ENCODE measurements around the gene TSPOAP1. TPM values are rescaled to one million over a fixed set of nuclear protein-coding genes. Genes with fewer than 3 reads are reported as not detected.

TSPOAP1 gene
- total RNA-seq, 1 experiment from 2014 or later, result 0.53 TPM

DNA sequence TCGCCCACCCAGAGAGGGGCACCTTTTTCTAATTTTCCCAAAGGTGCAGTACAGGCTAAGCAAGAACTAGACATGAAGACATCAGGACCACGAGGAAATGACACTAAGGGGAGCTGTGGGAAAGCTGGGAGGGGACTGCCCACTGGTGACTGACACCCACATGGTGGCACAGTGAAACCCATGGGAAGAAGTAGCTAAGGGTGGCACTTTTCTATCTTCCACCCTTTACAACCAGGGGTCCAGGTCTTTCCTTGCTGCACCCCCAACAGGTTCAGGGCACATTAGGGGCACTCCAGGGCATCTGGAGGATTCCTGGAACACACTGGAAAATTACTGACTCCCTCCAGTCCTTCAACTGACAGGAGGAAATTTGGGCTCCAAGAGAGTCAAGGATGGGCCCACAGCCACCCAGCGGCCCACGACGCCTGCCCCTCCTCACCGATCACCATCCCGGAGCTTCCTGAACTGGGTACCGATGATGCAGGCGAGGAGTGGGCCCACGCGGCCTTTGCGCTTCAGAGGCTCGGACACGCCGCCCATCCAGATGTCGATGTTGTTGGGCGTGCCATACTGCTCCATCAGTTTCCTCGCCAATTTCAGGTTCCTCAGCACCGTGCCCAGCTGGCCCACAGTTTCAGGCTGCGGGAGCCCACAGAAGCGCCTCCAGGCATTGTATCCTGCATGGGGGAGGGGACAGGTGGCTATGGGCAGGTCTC, 57.2 kb downstream of the TSPOAP1 start:
- Histone ChIP-seq H3K4me1 (no peaks in the 10 kb centered on the region), H3K9me3 (replicated peaks) (no peaks in the 10 kb centered on the region), H3K4me3 (no peak overlapping the region), H3K36me3 (no peaks in the 10 kb centered on the region), H3K27ac (no peak overlapping the region), H3K27me3 (no peaks in the 10 kb centered on the region)
- DNase-seq, result no peak

DNA sequence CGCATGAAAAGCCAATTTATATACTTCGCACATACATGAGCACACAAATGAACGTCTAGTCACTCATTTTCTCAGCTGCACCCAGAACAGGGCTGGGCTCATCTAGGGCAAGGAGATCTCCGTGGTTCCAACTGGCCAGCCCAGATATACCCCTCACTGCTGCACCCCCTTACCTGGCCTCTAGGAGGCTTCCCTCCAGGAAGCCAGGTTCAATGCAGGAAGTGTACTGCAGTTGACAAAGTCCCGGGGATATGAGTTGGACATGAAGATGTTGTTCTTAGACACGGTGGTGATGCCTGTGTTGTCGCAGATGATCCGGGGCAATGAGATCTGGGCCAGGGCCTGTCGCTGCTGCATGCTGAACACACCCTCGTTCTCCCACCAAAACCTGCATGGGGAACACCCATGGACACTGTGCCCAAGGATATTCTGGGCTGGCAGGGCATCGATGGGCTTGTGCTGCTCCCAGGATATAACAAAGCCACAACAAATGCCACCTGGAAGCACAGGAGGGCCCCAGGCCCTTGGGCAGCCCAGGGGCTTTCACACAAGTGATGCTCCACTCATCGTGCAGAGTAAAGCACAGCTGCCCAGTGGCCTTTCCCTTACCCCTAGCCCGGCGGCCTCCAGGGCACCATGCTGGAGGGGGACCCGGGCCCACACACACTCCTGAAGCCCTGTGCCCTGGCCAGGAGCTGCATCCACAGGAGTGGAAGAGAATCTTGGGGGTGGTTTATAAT, 57.9 kb downstream of the TSPOAP1 start:
- DNase-seq, result no peak

DNA sequence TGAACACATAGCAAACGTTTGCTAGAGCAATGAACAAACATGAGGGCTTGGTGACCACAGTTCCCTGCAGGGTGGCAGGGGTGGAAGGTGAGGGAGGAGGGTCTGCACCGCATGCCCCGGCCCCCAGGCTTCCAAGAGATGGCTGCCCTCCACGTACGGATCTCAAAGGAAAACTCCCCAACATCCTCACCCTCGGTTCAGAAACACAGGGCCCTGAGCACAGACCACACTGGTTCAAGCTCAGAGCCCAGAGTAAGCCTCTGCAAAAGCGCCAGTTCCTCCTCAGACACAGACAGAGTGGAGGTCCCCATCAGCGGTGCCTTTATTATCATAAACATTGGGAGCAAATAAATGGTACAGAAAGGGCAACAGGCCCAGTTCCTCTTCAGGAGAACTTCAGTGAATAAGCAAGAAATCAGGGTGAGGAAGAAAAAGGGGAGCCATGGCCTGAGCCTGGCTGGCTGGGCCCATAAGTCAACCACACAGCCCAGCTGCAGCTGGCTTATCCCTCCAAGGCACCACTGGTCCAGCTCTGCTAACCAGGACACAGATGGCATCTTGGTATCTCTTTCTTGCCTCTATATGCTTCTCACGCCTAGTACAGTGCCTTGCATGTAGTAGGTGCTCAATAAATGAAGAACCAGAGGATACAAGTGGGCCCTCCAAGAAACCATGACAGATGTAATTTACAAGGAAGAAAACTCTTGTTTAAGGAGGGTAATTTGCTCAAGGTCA, 58.9 kb downstream of the TSPOAP1 start:
- Histone ChIP-seq H3K4me3 (no peak overlapping the region), H3K27ac (no peak overlapping the region), H3K36me3 (no peaks in the 10 kb centered on the region), H3K9me3 (replicated peaks) (no peaks in the 10 kb centered on the region), H3K27me3 (no peaks in the 10 kb centered on the region; the same call in 1 of the 2 replicates), H3K4me1 (no peaks in the 10 kb centered on the region)
- no peak for DNase-seq

More for the DNA sequence above, 57.9 kb downstream of the TSPOAP1 start:
- no peaks in the 10 kb centered on the region for H3K27me3 ChIP-seq
- no peaks in the 10 kb centered on the region for H3K4me1 ChIP-seq
- no peak overlapping the region for H3K4me3 ChIP-seq
- H3K36me3 ChIP-seq, result no peaks in the 10 kb centered on the region
- no peaks in the 10 kb centered on the region for H3K9me3 ChIP-seq (replicated peaks)
- no peak overlapping the region for H3K27ac ChIP-seq

DNA sequence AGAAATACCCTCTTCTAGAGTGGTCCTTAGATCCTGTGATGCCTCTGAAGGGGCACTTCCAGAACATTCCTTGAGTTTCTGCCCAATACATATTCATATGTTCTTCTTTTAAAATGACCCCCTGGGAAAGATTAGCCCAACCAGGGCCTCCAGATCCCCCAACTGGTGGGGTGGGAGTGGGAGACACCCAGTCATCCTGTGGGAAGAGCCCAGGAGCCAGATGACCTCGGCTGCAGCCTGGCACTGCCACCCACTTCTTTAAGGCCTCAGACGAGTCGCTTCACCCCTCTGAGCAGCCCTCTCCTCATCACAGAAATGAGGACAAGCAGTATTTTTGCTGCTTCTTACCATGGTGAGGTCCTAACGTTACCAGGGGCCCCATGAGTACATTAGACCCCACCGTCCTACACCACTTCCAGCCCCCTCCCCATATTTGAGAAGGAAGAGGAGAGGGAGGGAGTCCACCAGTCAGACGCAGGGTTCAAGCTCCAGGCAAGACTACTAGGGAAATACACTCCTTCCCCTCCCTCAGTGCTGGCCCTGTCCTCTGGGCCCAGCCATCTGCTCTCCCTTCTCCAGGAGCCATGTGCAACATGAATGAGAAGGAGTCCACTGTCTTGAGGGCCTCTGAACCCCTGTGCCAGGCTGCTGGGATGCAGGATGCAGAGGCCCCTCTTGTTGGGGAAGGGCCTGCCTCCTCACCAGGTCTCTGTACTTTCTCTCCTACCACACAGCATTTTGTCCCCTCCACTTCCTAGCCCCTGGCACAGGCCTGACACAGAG, 59.6 kb downstream of the TSPOAP1 start:
- Histone ChIP-seq H3K4me3 (no peak overlapping the region), H3K4me1 (no peaks in the 10 kb centered on the region), H3K9me3 (replicated peaks) (no peaks in the 10 kb centered on the region), H3K27me3 (peaks cover 4% of the 10 kb centered on the region; the same call in 1 of the 2 replicates), H3K27ac (no peak overlapping the region), H3K36me3 (no peaks in the 10 kb centered on the region)
- DNase-seq, result no peak

DNA sequence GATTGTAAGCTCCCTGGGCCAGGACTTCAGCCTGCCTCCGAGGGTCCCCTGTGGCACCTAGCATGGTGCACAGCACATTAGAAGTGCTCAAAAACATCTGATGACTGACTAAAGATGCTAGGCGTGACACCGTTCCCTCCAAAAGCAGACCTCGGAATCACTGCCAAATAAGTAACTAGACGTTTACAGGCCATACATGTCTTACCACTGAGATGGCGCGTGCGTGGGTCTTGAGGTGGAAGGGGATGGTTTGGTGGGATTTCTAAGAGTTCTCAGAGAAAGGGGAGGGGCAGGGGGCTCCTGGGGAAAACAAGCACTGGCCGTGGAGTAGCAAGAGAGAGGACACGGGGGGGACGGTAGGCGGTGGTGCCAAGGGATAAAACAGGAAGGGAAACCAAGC, 60.3 kb downstream of the TSPOAP1 start:
- H3K9me3 ChIP-seq (replicated peaks), result no peaks in the 10 kb centered on the region
- H3K36me3 ChIP-seq, result no peaks in the 10 kb centered on the region
- peaks cover 6% of the 10 kb centered on the region; the same call in 1 of the 2 replicates for H3K27me3 ChIP-seq
- H3K4me3 ChIP-seq, result no peak overlapping the region
- no peaks in the 10 kb centered on the region for H3K4me1 ChIP-seq
- no peak for DNase-seq
- no peak overlapping the region for H3K27ac ChIP-seq

DNA sequence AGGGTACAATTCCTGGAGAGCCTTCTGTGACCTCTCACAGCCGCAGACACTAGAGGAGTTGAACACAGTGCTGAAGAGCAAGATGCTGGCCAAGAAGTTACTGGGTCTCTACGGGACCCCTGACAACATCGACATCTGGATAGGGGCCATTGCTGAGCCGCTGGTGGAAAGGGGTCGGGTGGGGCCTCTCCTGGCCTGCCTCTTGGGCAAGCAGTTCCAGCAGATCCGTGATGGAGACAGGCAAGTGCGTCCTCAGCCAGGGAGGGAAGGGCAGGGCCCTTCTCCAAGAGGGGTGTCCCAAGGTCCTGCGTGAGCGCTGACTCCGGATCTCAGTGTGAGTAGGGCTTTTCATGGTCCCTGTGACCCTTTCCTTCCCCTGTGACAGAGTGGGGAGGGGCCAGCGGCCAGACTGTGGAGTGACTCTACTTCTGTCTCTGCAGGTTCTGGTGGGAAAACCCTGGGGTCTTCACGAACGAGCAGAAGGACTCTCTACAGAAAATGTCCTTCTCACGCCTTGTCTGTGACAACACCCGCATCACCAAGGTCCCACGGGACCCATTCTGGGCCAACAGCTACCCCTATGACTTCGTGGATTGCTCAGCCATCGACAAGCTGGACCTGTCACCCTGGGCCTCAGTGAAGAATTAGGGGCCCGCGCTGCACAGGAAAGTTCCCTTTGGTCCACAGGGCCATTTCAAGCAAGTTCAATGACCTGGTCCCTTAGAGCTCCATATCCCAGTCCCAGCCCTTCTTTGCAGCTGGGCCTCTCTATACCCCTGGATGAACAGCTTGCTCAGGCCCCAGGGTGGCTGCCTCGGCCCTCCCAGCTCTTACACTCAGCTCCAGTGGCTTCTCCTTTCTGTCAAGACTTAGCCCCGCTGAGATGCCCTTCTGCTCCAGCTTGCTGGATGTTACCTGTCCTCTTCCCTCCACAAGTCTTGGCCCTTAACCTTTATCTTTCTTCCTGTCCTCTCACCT, 61.0 kb downstream of the TSPOAP1 start:
- DNase-seq, result no peak
- peaks cover 6% of the 10 kb centered on the region; the same call in 1 of the 2 replicates for H3K27me3 ChIP-seq
- no peak overlapping the region for H3K27ac ChIP-seq
- no peaks in the 10 kb centered on the region for H3K36me3 ChIP-seq
- H3K4me1 ChIP-seq, result no peaks in the 10 kb centered on the region
- H3K4me3 ChIP-seq, result no peak overlapping the region
- no peaks in the 10 kb centered on the region for H3K9me3 ChIP-seq (replicated peaks)

DNA sequence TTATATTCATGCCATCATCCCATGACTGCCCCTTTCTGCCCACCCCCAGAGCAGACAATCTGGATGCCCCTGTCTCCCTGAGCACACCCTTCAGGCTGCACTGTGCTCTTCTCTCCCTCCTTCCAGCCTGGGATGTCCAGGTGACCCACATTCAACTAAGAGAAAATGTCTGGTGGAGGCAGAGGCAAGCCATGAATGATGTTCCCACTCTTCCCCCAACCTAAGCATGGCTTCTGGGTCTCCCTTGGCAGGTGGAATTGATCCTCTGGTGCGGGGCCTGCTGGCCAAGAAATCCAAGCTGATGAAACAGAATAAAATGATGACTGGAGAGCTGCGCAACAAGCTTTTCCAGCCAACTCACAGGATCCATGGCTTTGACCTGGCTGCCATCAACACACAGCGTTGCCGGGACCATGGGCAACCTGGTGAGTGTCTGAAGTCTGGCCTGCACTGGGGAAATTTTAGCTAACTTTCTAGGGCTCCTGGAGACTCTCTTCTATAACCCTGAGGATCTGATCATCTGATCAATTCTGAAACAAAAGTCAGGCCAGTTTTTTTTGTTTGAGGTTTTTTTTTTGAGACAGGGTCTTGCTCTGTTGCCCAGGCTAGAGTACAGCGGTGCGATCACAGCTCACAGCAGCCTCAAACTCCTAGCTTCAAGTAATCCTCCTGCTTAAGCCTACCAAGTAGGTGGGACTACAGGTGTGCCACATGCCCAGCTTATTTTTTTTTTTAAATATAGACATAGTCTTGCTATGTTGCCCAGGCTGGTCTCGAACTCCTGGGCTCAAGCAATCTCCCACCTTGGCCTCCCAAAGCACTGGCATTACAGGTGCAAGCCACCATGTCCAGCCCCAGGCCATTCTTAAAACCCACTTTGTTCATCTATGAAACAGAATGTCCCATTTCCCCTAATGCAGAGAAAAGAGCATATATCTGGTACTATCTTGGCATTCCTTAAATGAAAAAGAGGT, 62.4 kb downstream of the TSPOAP1 start:
- Histone ChIP-seq H3K27me3 (peaks cover 12% of the 10 kb centered on the region), H3K36me3 (no peaks in the 10 kb centered on the region), H3K9me3 (replicated peaks) (no peaks in the 10 kb centered on the region), H3K27ac (no peak overlapping the region), H3K4me3 (no peak overlapping the region), H3K4me1 (no peaks in the 10 kb centered on the region)
- DNase-seq, result no peak

DNA sequence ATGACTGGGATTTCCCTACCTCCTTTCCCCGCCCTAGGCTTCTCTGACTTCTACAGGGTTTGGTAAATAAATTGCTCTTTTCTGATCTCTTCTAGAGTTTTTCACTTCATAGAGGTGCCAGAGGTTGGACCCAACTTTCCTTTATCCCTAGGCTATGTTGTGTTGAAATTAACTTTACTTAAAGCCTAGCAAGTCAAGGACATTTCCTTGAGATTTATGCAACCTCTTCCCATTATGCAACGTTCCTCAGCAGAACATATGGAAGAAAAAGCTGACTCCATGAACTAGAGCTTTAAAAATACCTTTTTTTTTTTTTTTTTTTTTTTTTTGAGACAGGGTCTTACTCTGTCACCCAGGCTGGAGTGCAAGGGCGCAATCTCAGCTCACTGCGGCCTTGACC, 63.3 kb downstream of the TSPOAP1 start:
- Histone ChIP-seq H3K27me3 (peaks cover 12% of the 10 kb centered on the region), H3K9me3 (replicated peaks) (no peaks in the 10 kb centered on the region), H3K27ac (no peak overlapping the region), H3K36me3 (no peaks in the 10 kb centered on the region), H3K4me1 (no peaks in the 10 kb centered on the region), H3K4me3 (no peak overlapping the region)
- no peak for DNase-seq

DNA sequence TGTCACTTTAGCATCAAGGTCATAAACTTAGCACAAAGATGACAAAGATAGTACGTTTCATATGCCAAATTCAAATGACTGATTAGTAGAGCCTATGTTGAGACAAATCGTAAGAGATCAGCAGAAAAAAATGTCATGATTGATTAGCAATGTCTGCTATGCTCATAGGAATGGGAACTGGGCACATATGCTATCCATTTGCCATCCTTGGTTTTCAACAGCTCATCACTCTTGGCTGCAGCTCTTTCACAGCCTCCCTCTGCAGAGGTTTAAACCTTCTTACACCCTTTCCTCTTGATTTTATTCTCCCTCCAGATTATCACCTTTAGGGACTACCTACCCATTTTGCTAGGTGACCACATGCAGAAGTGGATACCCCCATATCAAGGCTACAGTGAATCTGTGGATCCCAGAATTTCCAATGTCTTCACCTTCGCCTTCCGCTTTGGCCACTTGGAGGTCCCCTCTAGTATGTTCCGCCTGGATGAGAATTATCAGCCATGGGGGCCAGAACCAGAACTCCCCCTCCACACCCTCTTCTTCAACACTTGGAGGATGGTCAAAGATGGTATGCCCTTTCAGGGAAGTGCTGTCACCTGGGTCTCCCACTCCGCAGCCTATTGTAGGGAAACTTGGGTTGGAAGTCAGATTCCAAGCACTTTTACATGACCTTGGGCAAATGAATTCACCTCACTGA, 64.0 kb downstream of the TSPOAP1 start:
- no peaks in the 10 kb centered on the region for H3K9me3 ChIP-seq (replicated peaks)
- peaks cover 12% of the 10 kb centered on the region for H3K27me3 ChIP-seq
- H3K27ac ChIP-seq, result no peak overlapping the region
- no peak for DNase-seq
- no peaks in the 10 kb centered on the region for H3K4me1 ChIP-seq
- no peak overlapping the region for H3K4me3 ChIP-seq
- H3K36me3 ChIP-seq, result no peaks in the 10 kb centered on the region

DNA sequence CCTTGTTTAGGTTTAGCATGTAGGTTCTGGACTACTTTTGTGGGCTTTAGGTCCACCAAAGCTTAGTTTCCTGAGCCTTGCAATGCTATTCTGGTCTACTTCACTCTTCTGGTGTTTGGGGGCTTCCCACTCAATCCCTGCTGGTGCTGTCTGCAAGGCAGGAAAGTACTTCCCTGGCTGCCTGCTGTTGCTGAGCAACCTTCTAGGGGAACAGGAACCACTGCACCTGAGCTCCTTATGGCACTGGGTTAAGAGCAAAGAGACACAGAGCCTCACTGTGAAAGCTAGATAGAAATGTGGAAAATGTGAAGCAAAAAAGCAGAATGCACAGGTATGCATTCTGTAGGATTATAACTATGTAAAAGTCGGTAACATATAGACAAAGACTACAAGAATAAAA, 64.8 kb downstream of the TSPOAP1 start:
- no peak overlapping the region for H3K4me3 ChIP-seq
- peaks cover 12% of the 10 kb centered on the region for H3K27me3 ChIP-seq

DNA sequence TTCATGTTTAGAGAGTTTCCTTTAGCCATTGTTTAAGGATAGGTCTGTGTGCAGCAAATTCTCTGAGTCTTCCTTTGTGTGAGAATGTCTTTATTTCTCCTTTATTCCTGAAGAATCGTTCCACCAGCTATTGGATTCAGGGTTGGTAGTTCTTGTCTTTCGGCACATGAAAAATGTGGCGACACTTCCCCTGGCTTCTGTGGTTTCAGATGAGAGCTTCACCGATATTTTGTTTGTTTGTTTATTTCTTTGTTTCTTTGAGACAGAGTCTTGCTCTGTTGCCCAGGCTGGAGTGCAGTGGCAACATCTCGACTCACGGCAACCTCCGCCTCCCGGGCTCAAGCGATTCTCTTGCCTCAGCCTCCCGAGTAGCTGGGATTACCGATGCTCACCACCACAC, 66.4 kb downstream of the TSPOAP1 start:
- H3K4me1 ChIP-seq, result no peaks in the 10 kb centered on the region
- H3K27me3 ChIP-seq, result peaks cover 12% of the 10 kb centered on the region
- H3K36me3 ChIP-seq, result no peaks in the 10 kb centered on the region
- DNase-seq, result no peak
- H3K4me3 ChIP-seq, result no peak overlapping the region
- no peaks in the 10 kb centered on the region for H3K9me3 ChIP-seq (replicated peaks)
- no peak overlapping the region for H3K27ac ChIP-seq

More for the DNA sequence above, 64.8 kb downstream of the TSPOAP1 start:
- Histone ChIP-seq H3K4me1 (no peaks in the 10 kb centered on the region), H3K9me3 (replicated peaks) (no peaks in the 10 kb centered on the region), H3K27ac (no peak overlapping the region), H3K36me3 (no peaks in the 10 kb centered on the region)
- DNase-seq, result no peak

DNA sequence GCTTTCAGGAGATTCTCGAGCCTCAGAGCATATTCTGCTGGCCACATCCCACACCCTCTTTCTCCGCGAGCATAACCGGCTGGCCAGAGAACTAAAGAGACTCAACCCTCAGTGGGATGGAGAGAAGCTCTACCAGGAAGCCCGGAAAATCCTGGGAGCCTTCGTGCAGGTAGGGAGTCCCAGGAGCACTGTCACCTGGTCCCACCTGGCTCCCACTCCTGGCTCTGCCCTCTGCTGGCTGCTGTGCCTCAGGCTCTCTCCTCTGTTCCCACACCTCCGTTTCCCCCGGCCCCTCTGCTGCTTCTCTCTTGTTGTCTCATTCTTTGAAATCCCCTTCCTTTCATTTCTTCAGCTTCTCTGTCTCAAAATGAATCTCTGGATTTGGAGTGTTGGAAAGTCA, 73.8 kb downstream of the TSPOAP1 start:
- H3K4me3 ChIP-seq, result no peak overlapping the region
- DNase-seq, result no peak
- H3K27ac ChIP-seq, result no peak overlapping the region
- peaks cover 6% of the 10 kb centered on the region for H3K27me3 ChIP-seq
- no peaks in the 10 kb centered on the region for H3K36me3 ChIP-seq
- H3K4me1 ChIP-seq, result no peaks in the 10 kb centered on the region
- H3K9me3 ChIP-seq (replicated peaks), result no peaks in the 10 kb centered on the region

All from SJCRH30 (cell line).